Spleen (tissue), 7 donors: ENCODE measurements around the gene MYO5B.

Experiments
- CTCF ChIP-seq, 11 experiments: fragments of 200-600 bp in 7 of 11; fragments of 450-650 bp in 4 of 11; sonication (generic) in 4 of 11; IDR thresholded peaks in 8 of 11; conservative IDR thresholded peaks in 3 of 11; 1 replicate in 7 of 11; 2 replicates in 4 of 11; pipeline versions ENCODE4 v1.4.0 to v1.8.0; 2016 to 2021; ENCODE audit warnings: antibody characterized with exemption in 11 of 11, inconsistent platforms in 4 of 11, mild to moderate bottlenecking in 1 of 11
- POLR2A ChIP-seq, 3 donors: fragments of 450-650 bp; IDR thresholded peaks; one replicate each; pipeline ENCODE4 v1.5.1; 2017; ENCODE audit warnings: antibody characterized with exemption in 3 of 3, mild to moderate bottlenecking in 1 of 3
- POLR2AphosphoS5 ChIP-seq, 3 donors: sonication (generic); formaldehyde crosslinking; IDR thresholded peaks; one replicate each; pipeline ENCODE4 v1.5.1; 2017; ENCODE audit warnings: antibody characterized with exemption in 3 of 3
- donor health status: DM: no; HTN: no; CAD: no; lungs with moderate emphysema.
- donor health status: DM: no; HTN: no; CAD: no.
- donor health status: DM: no; HTN: no; CAD: no.

GRCh38 chr18:50105027-50105426 is 89.9 kb downstream of the MYO5B start:
- TF ChIP-seq CTCF (IDR thresholded peaks at IDR 0.05 in 8 of 11, conservative IDR thresholded peaks at IDR 0.05 in 3 of 11) (no peak), POLR2A (IDR thresholded peaks at IDR 0.05) (no peak), POLR2AphosphoS5 (IDR thresholded peaks at IDR 0.05) (no peak)
